CD14-positive monocyte (primary cell): ENCODE measurements around the gene PLXDC1. TPM values are rescaled to one million over a fixed set of nuclear protein-coding genes. Genes with fewer than 3 reads are reported as not detected.

Source experiments
- DNase-seq, 3 donors: peaks; one replicate each; pipeline ENCODE4 v3.0.0-alpha.2; 2011 to 2022
- H2AFZ ChIP-seq: 2 replicates; pipeline ENCODE4 v1.6.0; 2012; ENCODE audit warnings: mild to moderate bottlenecking, low read depth, low read length, inconsistent platforms; ENCODE audit not compliant: insufficient read depth, poor library complexity, severe bottlenecking
- H3K27ac ChIP-seq, 2 donors: 1 replicate in 1 of 2; 2 replicates in 1 of 2; pipeline ENCODE4 v1.5.1; 2012 to 2013; ENCODE audit warnings: low read length in 2 of 2, control low read depth in 1 of 2, inconsistent platforms in 1 of 2, low read depth in 1 of 2, mild to moderate bottlenecking in 1 of 2
- H3K27me3 ChIP-seq, 2 donors: one replicate each; pipeline versions ENCODE4 v1.6.0 to v1.6.1; 2011 to 2013; ENCODE audit warnings: low read length in 2 of 2; ENCODE audit not compliant: control insufficient read depth in 2 of 2, insufficient read depth in 2 of 2
- H3K36me3 ChIP-seq, 2 donors: replicated peaks in 1 of 2; 1 replicate in 1 of 2; 2 replicates in 1 of 2; pipeline versions ENCODE4 v1.5.1 to v1.6.1; 2012 to 2013; ENCODE audit warnings: low read length in 2 of 2, control low read depth in 1 of 2, inconsistent platforms in 1 of 2, mild to moderate bottlenecking in 1 of 2; ENCODE audit not compliant: insufficient read depth in 2 of 2, control insufficient read depth in 1 of 2
- H3K4me1 ChIP-seq, 2 donors: 1 replicate in 1 of 2; 2 replicates in 1 of 2; pipeline versions ENCODE4 v1.5.1 to v1.6.1; 2012 to 2013; ENCODE audit warnings: low read length in 2 of 2, control low read depth in 1 of 2, inconsistent platforms in 1 of 2, mild to moderate bottlenecking in 1 of 2, moderate library complexity in 1 of 2; ENCODE audit not compliant: insufficient read depth in 2 of 2, control insufficient read depth in 1 of 2
- H3K4me2 ChIP-seq: replicated peaks from 2 replicates; pipeline ENCODE3; 2012; ENCODE audit warnings: low read length, moderate library complexity, mild to moderate bottlenecking; ENCODE audit not compliant: poor library complexity, severe bottlenecking; ENCODE audit errors: extremely low read depth
- H3K4me3 ChIP-seq, 3 experiments: fragments of 200-600 bp in 1 of 3; sonication (generic) in 1 of 3; replicated peaks in 1 of 3; 1 replicate in 2 of 3; 2 replicates in 1 of 3; pipeline ENCODE4 v1.5.1; 2011 to 2013; ENCODE audit warnings: low read length in 3 of 3, mild to moderate bottlenecking in 3 of 3, control low read depth in 2 of 3, low read depth in 2 of 3, inconsistent platforms in 1 of 3, moderate library complexity in 1 of 3
- H3K79me2 ChIP-seq: 2 replicates; pipeline ENCODE4 v1.6.0; 2012; ENCODE audit warnings: mild to moderate bottlenecking, control low read depth, inconsistent platforms, low read length, moderate library complexity; ENCODE audit not compliant: insufficient read depth
- H3K9ac ChIP-seq: 2 replicates; pipeline ENCODE4 v1.6.0; 2017; ENCODE audit warnings: low read length, mild to moderate bottlenecking; ENCODE audit not compliant: insufficient read depth, poor library complexity, severe bottlenecking
- H3K9me3 ChIP-seq, 2 donors: replicated peaks in 1 of 2; 1 replicate in 1 of 2; 2 replicates in 1 of 2; pipeline versions ENCODE4 v1.5.1 to v1.6.1; 2012 to 2013; ENCODE audit warnings: low read length in 2 of 2, control low read depth in 1 of 2; ENCODE audit not compliant: control insufficient read depth in 1 of 2, insufficient read depth in 1 of 2
- H4K20me1 ChIP-seq: 2 replicates; pipeline ENCODE4 v1.6.0; 2012; ENCODE audit warnings: mild to moderate bottlenecking, low read length, control low read depth, moderate library complexity; ENCODE audit not compliant: insufficient read depth
- H3K27ac Mint-ChIP-seq, 7 donors: one replicate each; pipeline ENCODE4 v1.8.0; 2020; ENCODE audit warnings: mild to moderate bottlenecking in 7 of 7, mixed read lengths in 7 of 7, moderate library complexity in 6 of 7, inconsistent platforms in 2 of 7
- H3K27me3 Mint-ChIP-seq, 3 donors: one replicate each; pipeline ENCODE4 v1.8.0; 2021 to 2022; ENCODE audit warnings: low read depth in 3 of 3, mild to moderate bottlenecking in 3 of 3, mixed read lengths in 3 of 3, moderate library complexity in 3 of 3, inconsistent platforms in 1 of 3
- H3K36me3 Mint-ChIP-seq, 2 donors: one replicate each; pipeline ENCODE4 v1.8.0; 2020; ENCODE audit warnings: mixed read lengths in 2 of 2, inconsistent platforms in 1 of 2, mild to moderate bottlenecking in 1 of 2
- H3K4me1 Mint-ChIP-seq: one replicate; pipeline ENCODE4 v1.8.0; 2020; ENCODE audit warnings: mild to moderate bottlenecking, mixed read lengths
- H3K4me3 Mint-ChIP-seq, 2 donors: one replicate each; pipeline ENCODE4 v1.8.0; 2020; ENCODE audit warnings: mild to moderate bottlenecking in 2 of 2, mixed read lengths in 2 of 2, moderate library complexity in 1 of 2
- H3K9me3 Mint-ChIP-seq, 7 donors: one replicate each; pipeline ENCODE4 v1.8.0; 2020 to 2022; ENCODE audit warnings: mixed read lengths in 7 of 7, mild to moderate bottlenecking in 6 of 7, moderate library complexity in 6 of 7, inconsistent platforms in 2 of 7
- CTCF ChIP-seq: fragments of 200-600 bp; IDR thresholded peaks from one replicate; pipeline ENCODE4 v1.8.0; 2022; ENCODE audit warnings: antibody characterized with exemption, mild to moderate bottlenecking
- WGBS: methylation state at CpG from one replicate; pipeline ENCODE4 v1.1.5; 2013; ENCODE audit warnings: missing lambda C conversion rate; ENCODE audit not compliant: insufficient coverage; 5-methylcytosine and 5-hydroxymethylcytosine counted together
- intact Hi-C, 2 donors: fragments of 100-400 bp; cut with micrococcal nuclease; formaldehyde crosslinking; loops; one replicate each; pipeline versions ENCODE4 v1.15.0 to v1.15.1; 2023
- polyA plus RNA-seq, 3 donors: library from polyadenylated mRNA; depleted of rRNA in 1 of 3; unstranded in 2 of 3; stranded (reverse) in 1 of 3; fragments of 300-500 nt in 2 of 3; fragments of >200 nt in 1 of 3; fragmentation: Illumina TruSeq in 2 of 3; gene quantifications; 1 replicate in 2 of 3; 2 replicates in 1 of 3; pipeline ENCODE4 v1.2.3, GENCODE V29; 2012 to 2021

PLXDC1 gene
- polyA plus RNA-seq, 3 donors, result 0.21 TPM; not detected in 2

DNA sequence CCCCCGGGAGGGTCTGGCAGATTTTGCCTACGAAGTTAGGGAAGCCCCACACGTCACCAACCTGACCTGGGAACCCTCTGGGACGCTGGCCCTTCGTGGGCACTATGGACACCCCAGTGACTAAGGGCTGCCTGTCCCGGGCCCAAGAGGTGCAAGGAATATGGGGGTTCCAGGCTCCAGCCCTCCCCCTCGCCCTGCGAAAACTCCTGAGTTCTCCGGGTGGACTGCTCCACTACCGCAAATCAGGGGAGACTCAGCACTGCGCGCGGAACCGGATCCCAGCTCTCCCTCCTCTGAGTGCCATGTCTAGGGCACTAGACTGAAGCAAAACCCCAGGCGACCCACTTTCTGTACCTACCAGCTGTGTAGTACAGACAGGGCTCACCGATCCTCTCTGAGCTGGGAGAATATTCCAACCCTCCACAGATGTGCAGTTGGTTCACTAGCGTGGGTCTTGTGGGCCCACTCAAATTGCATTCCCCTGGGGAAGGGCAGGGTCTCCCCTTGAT, 14.5 kb upstream of the PLXDC1 start, which contains the start of gene ARL5C:
Gene ARL5C (minus strand): TSS at position 321 of the 509 bp plus-strand sequence. CDS start 401 bp downstream, outside the sequence.
- H4K20me1 ChIP-seq, result no peaks in the 10 kb centered on the region
- TF ChIP-seq CTCF, result no peak
- no peaks in the 10 kb centered on the region for H3K36me3 Mint-ChIP-seq
- peaks cover 0 to 7% (median 3%) of the 10 kb centered on the region in 7 donors for H3K9me3 Mint-ChIP-seq
- peak within 1 kb of the TSS; percentile 96 for H2AFZ ChIP-seq
- no peaks in the 10 kb centered on the region for H3K9me3 ChIP-seq
- peaks cover 60 to 75% of the 10 kb centered on the region in 2 donors for H3K4me1 ChIP-seq
- H3K4me3 ChIP-seq, result peak within 1 kb of the TSS; percentile 56 to 92 (median 72)
- WGBS, result 23% methylated on average over 11 of the region's 17 CpGs
- peaks cover 0 to 3% (median 3%) of the 10 kb centered on the region in 3 donors for H3K27me3 Mint-ChIP-seq
- H3K27ac ChIP-seq, result peak within 1 kb of the TSS; percentile 3 to 46
- peak within 1 kb of the TSS; percentile 46 to 88 (median 77) for H3K27ac Mint-ChIP-seq
- peaks cover 14% of the 10 kb centered on the region for H3K79me2 ChIP-seq
- H3K27me3 ChIP-seq, result no peaks in the 10 kb centered on the region
- peak within 1 kb of the TSS; percentile 58 for H3K9ac ChIP-seq
- H3K4me1 Mint-ChIP-seq, result peaks cover 71% of the 10 kb centered on the region
- intact Hi-C loops, result loop anchor here (2.0 to 10.0 kb wide), 4 partner anchors 31 to 179 kb away; partner anchors contain the start of gene CACNB1 (in 1 of the 2)
- peak in 1 of 3 donors; percentile 46 for DNase-seq
- H3K36me3 ChIP-seq, result no peaks in the 10 kb centered on the region
- H3K4me3 Mint-ChIP-seq, result peak within 1 kb of the TSS; percentile 98 to 99
- peak within 1 kb of the TSS; percentile 85 for H3K4me2 ChIP-seq

GRCh38 chr17:39165178-39165840, 13.9 kb upstream of the PLXDC1 start:
- Mint-ChIP-seq H3K9me3 (peaks cover 0 to 7% (median 3%) of the 10 kb centered on the region in 7 donors), H3K27me3 (peaks cover 0 to 3% (median 2%) of the 10 kb centered on the region in 3 donors), H3K27ac (peak overlapping the region; percentile 46 to 88 (median 77)), H3K36me3 (no peaks in the 10 kb centered on the region), H3K4me3 (peak overlapping the region; percentile 98 to 99), H3K4me1 (peaks cover 71% of the 10 kb centered on the region)
- Histone ChIP-seq H3K27me3 (no peaks in the 10 kb centered on the region), H3K4me2 (peak overlapping the region; percentile 85), H4K20me1 (no peaks in the 10 kb centered on the region), H3K4me1 (peaks cover 65 to 77% of the 10 kb centered on the region in 2 donors), H3K27ac (peak overlapping the region; percentile 3 to 46), H3K4me3 (peak overlapping the region; percentile 56 to 92 (median 72)), H3K36me3 (no peaks in the 10 kb centered on the region), H3K9me3 (no peaks in the 10 kb centered on the region), H3K9ac (peak overlapping the region; percentile 58), H2AFZ (peak overlapping the region; percentile 96), H3K79me2 (peaks cover 14% of the 10 kb centered on the region)
- no peak for TF ChIP-seq CTCF
- WGBS, result 5% methylated on average over 49 of the region's 51 CpGs
- intact Hi-C loops, result loop anchor here (2.0 to 10.0 kb wide), 4 partner anchors 31 to 178 kb away; partner anchors contain the start of gene CACNB1 (in 1 of the 2)
- no peak for DNase-seq
